Activated T-helper 9 cell treated with anti-CD3 and anti-CD28 coated beads, Interleukin-2, amount 50 U/mL, for 16 hours (primary cell): ENCODE data around the gene CD2.

Experiments used
- DNase-seq: peaks from one replicate; pipeline ENCODE4 v3.0.0-alpha.2; 2020; ENCODE audit warnings: low read depth

CD2 gene

DNA sequence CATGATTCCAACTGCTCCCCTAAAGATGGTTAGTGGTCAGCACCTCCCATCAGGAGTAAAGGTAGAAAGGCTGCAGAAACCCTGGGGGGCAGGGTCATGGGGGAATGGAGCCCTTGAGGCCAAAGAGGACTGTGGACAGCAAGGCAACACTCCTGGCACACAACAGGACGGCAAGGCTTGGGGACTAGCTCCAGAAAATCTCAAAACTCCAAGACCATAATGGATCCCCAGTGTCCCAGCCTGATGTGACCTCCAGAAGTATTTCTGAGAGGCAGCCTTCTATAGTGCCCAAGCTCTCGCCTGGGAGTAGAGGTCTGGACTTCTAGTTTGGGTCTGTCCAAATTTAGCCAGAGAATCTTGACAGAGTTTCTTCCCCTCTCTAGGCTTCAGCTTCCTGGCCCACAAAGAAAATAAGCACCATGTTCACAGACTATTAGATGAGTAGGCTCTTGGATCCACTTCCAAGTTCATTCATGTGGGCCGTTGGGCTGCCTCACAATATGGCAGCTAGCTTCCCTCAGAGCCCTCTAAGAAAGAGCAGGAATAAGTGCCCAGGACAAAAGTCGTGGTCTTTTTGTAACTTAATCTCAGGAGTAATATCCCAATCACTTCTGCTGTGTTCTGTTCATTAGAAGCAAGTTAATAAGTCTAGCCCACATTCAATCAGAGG is 6.9 kb downstream of the CD2 start:
- DNase-seq = no peak

DNA sequence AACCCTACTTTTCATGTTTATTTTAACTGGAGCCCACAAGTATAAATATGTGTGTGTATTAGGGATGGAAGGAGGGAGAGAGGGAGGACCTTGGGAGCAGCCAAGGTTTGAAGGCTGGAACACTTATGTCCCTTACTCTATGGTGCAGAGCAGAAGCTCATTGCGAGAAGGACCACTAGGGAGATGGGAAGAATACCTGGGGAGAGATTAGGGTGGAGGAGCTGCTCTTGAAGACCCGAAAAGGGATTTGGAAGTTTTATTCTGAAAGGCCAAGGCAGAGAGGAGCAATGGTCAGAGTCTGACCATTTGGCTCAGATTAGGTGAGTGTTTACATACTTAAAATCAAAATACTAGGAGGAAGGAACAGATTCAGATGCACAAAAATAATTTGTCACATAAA is 8.1 kb downstream of the CD2 start:
- DNase-seq = no peak

DNA sequence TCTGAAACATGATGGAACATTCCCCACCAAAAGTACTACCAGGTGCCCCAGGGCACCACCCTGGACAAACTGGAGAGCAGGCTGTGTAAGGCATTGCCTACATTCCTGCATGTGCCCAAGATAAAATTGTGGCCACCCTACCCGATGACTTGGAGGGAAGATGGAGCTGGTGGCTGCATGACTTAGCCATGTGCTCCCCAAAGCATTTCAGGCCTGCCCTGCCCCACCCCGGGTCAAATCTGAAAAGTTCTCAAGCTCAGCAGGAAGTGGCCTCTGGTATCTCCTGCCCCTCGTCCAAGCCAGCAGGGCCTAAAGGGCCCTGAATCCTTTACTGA is 8.5 kb downstream of the CD2 start:
- no peak for DNase-seq

DNA sequence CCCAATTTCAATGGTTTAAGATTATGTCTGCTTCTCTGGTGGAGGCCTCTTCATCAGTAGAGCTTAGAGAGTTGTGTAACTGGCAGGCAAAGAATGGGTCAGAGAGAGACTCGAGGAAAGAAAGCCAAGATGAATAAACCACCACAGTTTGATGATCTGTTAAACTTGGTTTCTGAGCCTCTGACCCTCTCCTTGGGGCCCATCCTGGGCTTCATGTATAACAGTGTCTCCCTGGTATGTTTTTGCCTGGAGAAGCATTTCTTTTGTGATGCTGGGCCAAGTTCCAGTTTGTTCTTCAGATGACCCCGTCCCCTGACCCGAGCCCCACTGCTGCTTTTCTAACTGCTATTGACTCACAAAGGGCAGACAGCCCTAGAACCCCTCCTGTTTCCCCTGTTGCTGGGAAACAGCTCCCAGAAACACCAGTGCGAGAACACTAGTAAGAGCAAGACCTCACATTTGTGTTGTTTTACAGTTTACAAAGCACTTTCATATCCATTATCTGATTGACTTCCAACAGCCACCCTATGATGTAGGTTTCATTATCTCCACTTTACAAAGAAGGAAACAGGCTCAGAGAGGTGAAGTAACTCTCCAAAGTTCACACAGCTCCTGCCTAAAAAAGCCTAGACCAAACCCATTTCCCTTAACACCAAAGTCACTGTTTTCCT is 9.0 kb downstream of the CD2 start:
- no peak for DNase-seq

DNA sequence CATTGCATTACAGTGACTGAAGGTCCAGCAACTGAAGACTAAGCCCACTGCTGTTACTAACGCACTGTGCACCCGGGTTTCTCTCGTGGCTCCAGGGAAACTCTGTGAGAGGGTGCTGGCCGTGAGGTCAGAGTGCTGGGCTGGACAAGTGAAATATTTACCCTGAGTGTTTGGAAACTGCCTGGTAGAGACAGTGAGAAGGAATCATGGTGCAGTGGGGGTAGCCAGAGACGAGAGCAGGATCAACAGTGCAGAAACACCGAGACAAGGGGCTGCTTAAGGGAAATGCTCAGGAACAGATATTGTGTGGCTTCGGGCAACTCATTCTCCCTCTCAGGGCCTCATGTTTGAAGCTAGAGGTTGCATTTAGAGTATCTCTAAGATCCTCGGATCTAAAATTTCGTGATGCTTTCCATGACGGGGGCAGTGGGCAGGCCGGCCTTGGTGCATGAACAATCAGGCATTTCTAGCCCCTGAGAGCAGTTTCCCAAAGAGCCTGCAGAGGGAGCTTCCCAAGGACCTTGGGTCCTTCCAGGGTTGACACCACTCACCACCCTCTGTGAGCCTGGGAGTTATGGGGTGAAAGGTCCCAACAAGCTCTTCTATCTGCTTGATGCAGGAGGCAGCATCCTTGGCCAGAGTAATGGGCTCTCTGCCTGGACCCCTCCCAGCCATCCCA is 9.7 kb downstream of the CD2 start:
- DNase-seq = peak; percentile 39

DNA sequence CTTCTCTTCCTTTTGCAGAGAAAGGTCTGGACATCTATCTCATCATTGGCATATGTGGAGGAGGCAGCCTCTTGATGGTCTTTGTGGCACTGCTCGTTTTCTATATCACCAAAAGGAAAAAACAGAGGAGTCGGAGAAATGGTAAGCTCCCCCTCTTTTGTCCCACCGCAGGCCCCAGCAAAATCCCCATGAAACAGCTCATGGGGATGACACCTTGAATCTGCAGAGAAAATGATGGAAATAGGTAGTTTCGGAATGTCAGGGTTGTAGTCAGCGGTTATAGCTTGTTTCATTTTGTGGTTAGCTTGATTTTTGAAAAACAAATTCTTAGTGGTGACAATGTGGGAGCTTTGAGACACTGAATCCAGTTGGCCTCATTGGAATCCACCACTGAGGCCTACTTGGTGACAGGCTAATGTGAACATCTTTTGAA is 10.3 kb downstream of the CD2 start:
- peak; percentile 58 for DNase-seq

DNA sequence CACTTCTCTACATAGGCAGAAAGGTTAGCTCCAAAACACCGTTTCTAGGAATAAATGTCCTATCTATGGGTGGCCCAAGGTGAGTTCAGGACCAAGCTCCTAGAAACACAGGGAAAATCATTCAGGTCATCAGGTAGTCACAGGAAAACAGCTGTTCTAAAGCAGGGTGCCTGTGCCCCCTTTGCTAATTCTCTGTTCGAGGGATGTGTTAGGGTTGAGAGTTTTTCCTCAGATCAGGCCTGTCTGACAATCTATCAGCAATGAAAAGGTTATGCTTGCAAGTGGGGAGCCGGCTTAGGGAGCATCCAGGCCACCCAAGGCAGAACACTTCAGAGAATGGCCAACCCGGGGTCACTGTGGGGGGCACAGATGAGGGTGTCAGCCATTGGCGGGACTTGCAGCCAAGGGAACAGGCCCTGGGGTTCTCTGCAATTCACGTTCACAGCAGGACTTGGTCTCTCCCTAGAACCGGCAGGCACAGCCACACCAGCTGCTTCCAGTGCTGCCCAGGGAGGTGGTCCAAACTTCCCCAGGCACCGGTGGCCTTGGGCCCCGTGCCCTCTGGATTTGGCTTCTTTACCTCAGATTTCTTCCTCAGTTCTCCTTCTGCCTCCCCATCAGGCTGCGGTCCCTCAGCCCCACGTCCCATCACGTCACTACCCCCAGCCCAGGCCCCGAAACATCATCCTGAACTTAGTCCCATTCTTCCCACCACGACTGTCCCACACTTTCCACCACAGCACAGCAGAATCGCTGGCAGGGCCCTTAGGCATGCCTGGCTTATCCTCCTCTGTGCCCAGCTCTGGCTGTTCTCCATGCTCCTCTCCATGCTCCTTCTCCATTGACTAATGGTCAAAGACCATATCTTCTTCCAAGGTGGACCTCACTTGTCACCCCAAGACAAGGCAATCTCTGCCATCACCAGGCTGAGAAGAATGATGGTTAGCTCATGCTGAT is 11.0 kb downstream of the CD2 start:
- DNase-seq = no peak

DNA sequence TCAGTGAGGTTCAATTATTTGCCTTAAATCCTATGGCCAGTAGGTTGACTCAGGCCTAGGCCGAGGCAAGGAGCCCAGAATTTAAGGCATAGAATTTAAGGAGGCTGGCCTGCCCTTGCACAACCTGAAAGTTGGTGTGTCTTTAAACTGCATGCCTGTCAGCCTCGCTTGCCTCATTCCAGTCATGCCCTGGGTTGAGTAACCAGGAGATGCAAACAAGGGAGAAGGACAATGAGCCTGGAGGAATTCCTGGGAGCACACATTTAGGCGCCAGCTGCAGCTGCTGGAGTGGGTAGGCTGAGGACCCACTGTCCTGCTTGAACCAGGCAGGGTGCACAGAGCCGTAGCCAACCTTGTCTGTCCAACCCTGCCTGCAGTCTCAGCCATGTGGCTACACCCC is 11.7 kb downstream of the CD2 start:
- no peak for DNase-seq

DNA sequence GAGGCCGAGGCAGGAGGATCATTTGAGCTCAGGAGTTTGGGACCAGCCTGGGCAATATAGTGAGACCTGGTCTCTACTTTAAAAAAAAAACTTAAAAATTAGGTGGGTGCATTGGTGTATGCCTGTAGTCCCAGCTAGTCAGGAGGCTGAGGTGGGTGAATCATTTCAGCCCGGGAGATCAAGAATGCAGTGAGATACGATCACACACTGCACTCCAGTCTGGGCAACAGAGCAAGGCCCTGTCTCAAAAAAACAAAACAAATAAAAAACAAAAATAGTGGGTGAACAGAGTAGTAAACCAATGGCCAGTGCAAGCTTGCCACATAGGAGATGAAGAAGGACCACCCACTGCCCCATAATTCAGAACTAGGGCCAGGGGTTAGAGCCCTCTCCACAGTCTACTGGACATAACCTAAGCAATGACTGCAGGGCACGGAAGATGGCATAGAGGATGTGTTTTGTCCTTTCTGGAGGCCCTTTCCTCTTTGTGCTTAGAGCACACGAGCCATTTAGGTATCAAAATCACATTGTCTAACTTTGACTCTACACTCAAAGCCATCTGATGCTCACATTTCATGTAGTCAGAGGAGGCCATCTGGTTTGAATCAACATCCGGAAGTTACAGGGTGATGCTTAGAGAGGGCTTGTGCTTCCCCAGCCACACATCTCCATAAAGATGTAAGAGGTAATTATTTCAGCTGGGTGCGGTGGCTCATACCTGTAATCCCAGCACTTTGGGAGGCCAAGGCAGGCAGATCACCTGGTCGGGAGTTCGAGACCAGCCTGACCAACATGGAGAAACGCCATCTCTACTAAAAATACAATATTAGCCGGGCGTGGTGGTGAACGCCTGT is 12.6 kb downstream of the CD2 start:
- DNase-seq = no peak

DNA sequence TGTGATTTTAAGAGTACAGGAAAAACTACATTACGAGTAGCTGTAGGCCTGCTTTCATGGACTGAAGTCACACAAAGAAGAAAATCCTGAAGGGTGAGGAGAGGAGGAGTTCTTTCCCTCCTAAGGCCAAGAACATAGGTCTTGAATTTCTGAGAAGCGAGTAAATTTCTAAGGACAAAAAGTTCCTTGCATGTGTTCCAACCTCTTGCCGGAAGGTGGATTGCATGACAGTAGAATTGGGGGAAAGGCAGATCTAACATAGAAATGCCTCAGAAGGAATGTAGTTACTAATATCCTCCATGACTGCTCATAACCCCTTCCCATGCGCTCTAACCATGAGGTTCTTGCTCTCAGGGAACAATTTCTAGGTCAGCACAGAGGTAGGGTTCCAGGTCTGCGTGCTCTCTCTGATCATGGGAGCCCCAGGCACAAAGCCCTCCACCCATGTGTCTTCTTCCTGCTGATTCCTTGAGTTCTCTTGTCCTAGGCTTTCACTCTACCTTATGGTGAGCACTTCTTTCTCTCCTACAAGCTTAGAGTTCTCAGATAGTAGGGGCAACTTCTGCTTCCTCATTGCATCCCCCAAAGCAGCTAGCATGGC is 13.7 kb downstream of the CD2 start:
- DNase-seq = no peak

DNA sequence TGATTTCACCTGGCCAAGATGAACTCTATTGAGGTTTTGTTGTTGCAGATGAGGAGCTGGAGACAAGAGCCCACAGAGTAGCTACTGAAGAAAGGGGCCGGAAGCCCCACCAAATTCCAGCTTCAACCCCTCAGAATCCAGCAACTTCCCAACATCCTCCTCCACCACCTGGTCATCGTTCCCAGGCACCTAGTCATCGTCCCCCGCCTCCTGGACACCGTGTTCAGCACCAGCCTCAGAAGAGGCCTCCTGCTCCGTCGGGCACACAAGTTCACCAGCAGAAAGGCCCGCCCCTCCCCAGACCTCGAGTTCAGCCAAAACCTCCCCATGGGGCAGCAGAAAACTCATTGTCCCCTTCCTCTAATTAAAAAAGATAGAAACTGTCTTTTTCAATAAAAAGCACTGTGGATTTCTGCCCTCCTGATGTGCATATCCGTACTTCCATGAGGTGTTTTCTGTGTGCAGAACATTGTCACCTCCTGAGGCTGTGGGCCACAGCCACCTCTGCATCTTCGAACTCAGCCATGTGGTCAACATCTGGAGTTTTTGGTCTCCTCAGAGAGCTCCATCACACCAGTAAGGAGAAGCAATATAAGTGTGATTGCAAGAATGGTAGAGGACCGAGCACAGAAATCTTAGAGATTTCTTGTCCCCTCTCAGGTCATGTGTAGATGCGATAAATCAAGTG is 14.3 kb downstream of the CD2 start:
- no peak for DNase-seq

DNA sequence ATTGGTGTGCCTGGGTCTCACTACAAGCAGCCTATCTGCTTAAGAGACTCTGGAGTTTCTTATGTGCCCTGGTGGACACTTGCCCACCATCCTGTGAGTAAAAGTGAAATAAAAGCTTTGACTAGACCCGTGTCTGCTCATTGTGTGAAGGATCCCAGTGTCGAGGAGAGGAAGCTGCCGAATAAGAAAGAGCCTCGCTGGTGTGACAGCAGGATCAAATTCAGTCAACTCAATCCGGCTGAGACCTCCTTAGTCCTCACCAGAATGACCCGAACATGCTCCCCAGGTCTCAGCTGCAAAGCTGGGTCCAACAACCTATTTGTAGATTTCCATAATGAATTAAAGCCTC is 14.8 kb downstream of the CD2 start:
- no peak for DNase-seq

DNA sequence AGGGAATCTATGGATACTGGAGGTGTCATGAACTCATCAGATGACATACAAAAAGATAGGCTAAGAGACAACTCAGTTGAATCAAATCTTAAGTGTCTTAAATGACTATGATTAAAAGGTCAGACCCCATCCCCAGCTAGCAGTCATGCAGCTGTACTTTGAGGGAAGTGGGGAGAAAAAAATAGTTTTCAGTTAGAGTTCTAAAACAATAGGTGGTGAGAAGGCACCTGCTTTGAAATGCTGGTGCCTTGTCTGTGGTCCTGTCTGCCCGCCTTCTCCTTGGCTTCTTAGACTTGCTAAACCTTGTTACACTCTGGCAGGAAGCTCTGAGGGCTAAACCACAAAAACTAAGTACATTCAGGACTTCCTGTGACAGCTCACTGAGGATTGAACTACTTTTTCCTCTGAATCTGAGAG is 15.3 kb downstream of the CD2 start:
- DNase-seq = peak; percentile 58

DNA sequence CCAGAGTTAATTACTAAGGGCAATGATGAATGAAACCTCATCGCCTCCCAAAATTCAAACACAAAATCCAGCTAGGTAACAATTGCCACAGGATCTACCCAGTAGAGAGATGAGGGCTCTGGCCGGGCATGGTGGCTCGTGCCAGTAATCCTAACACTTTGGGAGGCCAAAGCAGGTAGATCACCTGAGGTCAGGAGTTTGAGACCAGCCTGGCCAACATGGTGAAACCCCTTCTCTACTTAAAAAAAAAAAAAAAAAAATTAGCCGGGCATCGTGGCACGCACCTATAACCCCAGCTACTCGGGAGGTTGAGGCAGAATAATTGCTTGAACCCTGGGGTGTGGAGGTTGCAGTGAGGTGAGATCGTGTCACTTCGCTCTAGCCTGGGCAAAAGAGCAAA is 15.8 kb downstream of the CD2 start:
- DNase-seq = no peak

DNA sequence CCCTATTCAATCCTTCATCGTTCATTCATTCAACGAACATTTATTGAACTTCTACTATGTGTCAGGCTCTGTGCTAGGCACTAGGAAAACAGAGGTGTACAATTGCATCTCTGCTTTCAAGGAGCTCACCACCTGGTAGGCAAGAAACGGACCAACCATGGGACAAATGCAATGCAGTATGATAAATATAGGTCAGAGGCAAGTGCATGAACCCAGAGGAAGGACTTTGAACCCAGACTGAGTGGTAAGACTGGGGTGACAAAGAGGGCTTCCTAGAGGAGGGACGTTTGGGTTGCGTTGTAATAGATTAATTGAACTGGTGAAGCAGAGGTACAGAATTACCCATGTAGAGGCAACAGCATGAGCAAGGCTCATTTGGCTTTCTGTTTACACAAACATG is 16.4 kb downstream of the CD2 start:
- no peak for DNase-seq

DNA sequence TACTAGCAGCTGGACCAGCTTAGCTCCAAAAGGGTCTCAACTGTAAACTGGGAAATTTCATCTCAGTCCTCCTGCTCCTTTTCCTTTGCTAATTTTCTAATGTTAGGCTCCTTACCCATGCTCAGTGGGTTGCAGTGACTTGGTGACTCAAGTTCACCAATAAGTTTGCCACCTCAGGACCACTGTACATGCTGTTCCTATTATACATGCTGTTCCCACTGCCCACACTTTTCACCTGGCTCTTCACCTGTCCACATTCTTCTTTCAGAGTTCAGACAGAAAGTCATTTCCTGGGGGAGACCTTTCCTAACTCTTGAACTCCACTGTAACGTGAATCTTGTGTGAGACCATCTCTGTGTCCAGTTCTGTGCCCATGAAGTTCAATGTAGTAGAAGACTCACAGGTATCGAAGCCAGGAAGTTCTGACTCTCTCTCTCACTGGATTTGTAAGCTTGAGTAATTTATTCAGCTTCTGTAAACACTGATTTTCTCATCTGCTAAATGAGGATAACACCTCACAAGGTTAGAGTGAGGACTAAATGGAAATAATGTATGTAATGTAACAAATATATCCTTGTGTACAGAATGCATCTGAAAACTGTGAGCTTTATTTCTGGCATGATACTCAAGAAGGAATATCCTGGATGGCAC is 17.9 kb downstream of the CD2 start:
- no peak for DNase-seq

DNA sequence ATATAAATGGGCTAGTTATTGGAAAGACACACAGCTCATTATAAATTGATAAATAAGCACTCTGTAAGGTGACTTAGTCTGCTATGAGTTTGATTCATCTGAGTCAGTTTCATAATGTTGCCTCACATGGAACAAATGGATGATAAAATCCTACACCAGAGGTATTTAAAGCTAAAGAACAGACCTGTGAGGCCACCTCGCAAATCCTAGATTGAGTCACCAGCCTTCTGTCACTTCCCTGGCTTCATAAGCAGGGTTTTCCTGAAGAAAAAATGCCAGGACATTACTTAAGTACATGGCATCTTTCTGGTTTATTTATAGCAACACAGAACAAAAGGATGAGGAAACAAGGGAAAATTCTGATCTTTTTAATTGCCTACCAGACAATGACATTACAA is 18.4 kb downstream of the CD2 start:
- DNase-seq = no peak

DNA sequence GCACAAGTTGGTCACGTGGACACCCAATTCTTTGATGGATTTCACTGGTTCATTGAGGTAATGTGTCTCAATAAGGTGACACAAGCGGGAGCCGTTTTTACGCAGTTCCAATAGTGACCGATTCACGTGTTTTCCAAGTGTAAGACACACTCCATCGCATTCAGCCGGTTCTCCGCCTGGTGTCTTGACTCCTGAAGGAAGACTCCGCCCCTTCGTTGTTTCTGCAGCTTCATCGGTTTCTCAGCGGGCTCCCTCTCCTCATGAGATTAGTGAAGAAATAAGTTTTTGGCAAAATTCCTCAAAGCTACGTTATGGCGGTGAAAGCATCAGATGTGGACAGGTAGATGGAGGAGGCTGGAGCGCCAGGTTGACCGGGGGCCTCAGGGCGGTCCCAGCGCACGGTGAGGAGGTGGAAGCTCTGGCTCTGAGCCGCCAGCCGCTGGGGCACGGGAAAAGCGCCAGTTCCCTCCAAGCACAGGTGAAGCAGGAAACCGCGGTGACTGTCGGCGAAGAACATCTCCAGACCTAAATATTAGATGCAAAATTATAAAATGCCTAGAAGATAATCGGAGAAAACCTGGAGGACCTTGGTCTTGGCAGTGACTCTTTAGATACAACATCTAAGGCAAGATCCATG is 21.0 kb downstream of the CD2 start:
- no peak for DNase-seq
